HCT116 (cell line): ENCODE measurements around the gene FREY1. TPM values are rescaled to one million over a fixed set of nuclear protein-coding genes. Genes with fewer than 3 reads are reported as not detected.

Source experiments
- ATAC-seq: fragments of 200-7000 bp; cut with Tn5 transposase; 2 replicates; pipeline ENCODE4 v1.9.1; 2020; ENCODE audit warnings: mild to moderate bottlenecking, moderate library complexity
- BruUV-seq: library from RNA; stranded (reverse); fragments of 400-500 nt; replicated peaks from 2 replicates; lab custom pipeline; 2021; lab: Mats Ljungman, UMichigan
- CTCF ChIA-PET: fragments of 300-600 bp; sonication (Branson Sonifier 250); formaldehyde crosslinking; loops from one replicate; lab custom pipeline; 2021; ENCODE audit warnings: antibody characterized with exemption; lab: Charles Lee
- POLR2A ChIA-PET: fragments of 300-600, 350-600 bp; sonication (Branson Sonifier 250); formaldehyde crosslinking; loops from one replicate; lab custom pipeline; 2021; ENCODE audit warnings: antibody characterized with exemption; lab: Charles Lee
- RAD21 ChIA-PET, 2 experiments: fragments of 300-600 bp; sonication (Branson Sonifier 250); formaldehyde crosslinking; loops; one replicate each; lab custom pipeline; 2023; ENCODE audit warnings: low total read pairs in 2 of 2; ENCODE audit not compliant: uncharacterized antibody in 2 of 2, unreplicated experiment in 2 of 2, low non-redundant PET in 1 of 2; lab: Charles Lee
- DNase-seq: peaks from one replicate; pipeline ENCODE4 v3.0.0-alpha.2; 2010; ENCODE audit warnings: low read depth, low spot score
- H2AFZ ChIP-seq: fragments of 200-600 bp; shearing (Covaris generic), sonication (generic); 2 replicates; pipeline ENCODE4 v1.6.1; 2017; ENCODE audit warnings: low read depth, mixed run types, mixed read lengths, antibody characterized with exemption, low read length; ENCODE audit not compliant: poor library complexity, severe bottlenecking
- H3K27ac ChIP-seq: 2 replicates; pipeline ENCODE4 v1.5.1; 2012; ENCODE audit warnings: low read depth, low read length
- H3K27me3 ChIP-seq: fragments of 200-600 bp; sonication (generic); 2 replicates; pipeline ENCODE4 v1.6.1; 2016; ENCODE audit warnings: mixed run types, low read length, mixed read lengths; ENCODE audit not compliant: insufficient read depth
- H3K36me3 ChIP-seq, 2 experiments: fragments of 200-500 bp in 1 of 2; fragments of 200-600 bp in 1 of 2; sonication (Bioruptor generic) in 1 of 2; sonication (generic) in 1 of 2; 2 replicates each; pipeline versions ENCODE4 v1.5.1 to v1.6.1; 2014 to 2016; ENCODE audit warnings: low read length in 2 of 2, inconsistent platforms in 1 of 2, mixed read lengths in 1 of 2, mixed run types in 1 of 2; ENCODE audit not compliant: insufficient read depth in 2 of 2, control insufficient read depth in 1 of 2
- H3K4me1 ChIP-seq, 2 experiments: fragments of 200-600 bp in 1 of 2; sonication (generic) in 1 of 2; 2 replicates each; pipeline versions ENCODE4 v1.5.1 to v1.6.1; 2012 to 2017; ENCODE audit warnings: low read length in 2 of 2, inconsistent platforms in 1 of 2, mild to moderate bottlenecking in 1 of 2, mixed read lengths in 1 of 2, mixed run types in 1 of 2, moderate library complexity in 1 of 2; ENCODE audit not compliant: insufficient read depth in 2 of 2, control insufficient read depth in 1 of 2
- H3K4me2 ChIP-seq: fragments of 200-600 bp; sonication (generic); 2 replicates; pipeline ENCODE4 v1.6.1; 2017; ENCODE audit warnings: mixed run types, low read length, mixed read lengths
- H3K4me3 ChIP-seq, 2 experiments: fragments of 200-600 bp in 1 of 2; sonication (generic) in 1 of 2; replicated peaks in 1 of 2; 2 replicates each; pipeline ENCODE4 v1.5.1; 2011 to 2016; ENCODE audit warnings: low read length in 2 of 2, control low read depth in 1 of 2, low read depth in 1 of 2, mild to moderate bottlenecking in 1 of 2, mixed read lengths in 1 of 2, mixed run types in 1 of 2
- H3K79me2 ChIP-seq: fragments of 200-600 bp; sonication (generic); 2 replicates; pipeline ENCODE4 v1.6.1; 2017; ENCODE audit warnings: mild to moderate bottlenecking, mixed run types, low read length, moderate library complexity, mixed read lengths; ENCODE audit not compliant: insufficient read depth
- H3K9ac ChIP-seq: fragments of 200-600 bp; sonication (generic); 2 replicates; pipeline ENCODE4 v1.6.1; 2016; ENCODE audit warnings: low read length, mixed read lengths
- H3K9me2 ChIP-seq: fragments of 200-600 bp; sonication (generic), shearing (Covaris generic); 2 replicates; pipeline ENCODE4 v1.6.1; 2017; ENCODE audit warnings: mixed run types, mild to moderate bottlenecking, moderate library complexity; ENCODE audit not compliant: insufficient read depth
- H3K9me3 ChIP-seq, 2 experiments: fragments of 200-500 bp in 1 of 2; fragments of 200-600 bp in 1 of 2; sonication (Bioruptor generic) in 1 of 2; sonication (generic) in 1 of 2; 2 replicates each; pipeline ENCODE4 v1.6.1; 2014 to 2017; ENCODE audit warnings: low read length in 2 of 2, mixed read lengths in 2 of 2, inconsistent platforms in 1 of 2, low read depth in 1 of 2, mild to moderate bottlenecking in 1 of 2, mixed run types in 1 of 2, moderate library complexity in 1 of 2; ENCODE audit not compliant: control insufficient read depth in 1 of 2, insufficient read depth in 1 of 2
- H4K20me1 ChIP-seq: fragments of 200-600 bp; sonication (generic), shearing (Covaris generic); 2 replicates; pipeline ENCODE4 v1.6.1; 2017; ENCODE audit warnings: mixed run types, mild to moderate bottlenecking, moderate library complexity; ENCODE audit not compliant: insufficient read depth
- CBX3 ChIP-seq: IDR thresholded peaks from 2 replicates; pipeline ENCODE4 v1.6.1; 2012; ENCODE audit warnings: low read depth
- ELF1 ChIP-seq: IDR thresholded peaks from 2 replicates; pipeline ENCODE4 v1.6.1; 2012; ENCODE audit warnings: low read depth, borderline replicate concordance
- FOSL1 ChIP-seq: IDR thresholded peaks from 2 replicates; pipeline ENCODE4 v1.6.1; 2012; ENCODE audit warnings: low read depth
- JUND ChIP-seq: IDR thresholded peaks from 2 replicates; pipeline ENCODE4 v1.6.1; 2012
- POLR2A ChIP-seq: IDR thresholded peaks from 2 replicates; pipeline ENCODE4 v1.7.0; 2011; ENCODE audit warnings: borderline replicate concordance; ENCODE audit not compliant: insufficient read depth, insufficient read length; ENCODE audit errors: extremely low read depth
- POLR2AphosphoS5 ChIP-seq: IDR thresholded peaks from 2 replicates; pipeline ENCODE4 v1.6.1; 2011; ENCODE audit warnings: mild to moderate bottlenecking, low read depth, low read length, moderate library complexity
- RAD21 ChIP-seq: IDR thresholded peaks from 2 replicates; pipeline ENCODE4 v1.6.1; 2012; ENCODE audit warnings: low read depth, mild to moderate bottlenecking
- SRF ChIP-seq: IDR thresholded peaks from 2 replicates; pipeline ENCODE4 v1.6.1; 2012; ENCODE audit warnings: low read depth
- TCF7L2 ChIP-seq: IDR thresholded peaks from 2 replicates; pipeline ENCODE4 v1.7.0; 2011; ENCODE audit warnings: borderline replicate concordance, inconsistent platforms; ENCODE audit not compliant: insufficient read depth, insufficient read length; ENCODE audit errors: extremely low read depth
- ZFX ChIP-seq: fragments of 450-650 bp; IDR thresholded peaks from 2 replicates; pipeline ENCODE4 v1.6.1; 2017
- intact Hi-C: fragments of 100-400 bp; cut with micrococcal nuclease; formaldehyde crosslinking; loops from 2 replicates; pipeline ENCODE4 v1.10.0; 2022
- total RNA-seq: library from RNA; stranded (reverse); gene quantifications from one replicate; pipeline ENCODE4 v1.2.1, GENCODE V29; 2021; ENCODE audit not compliant: unreplicated experiment
- TF ChIP-seq, protein P1 (sequence below): IDR thresholded peaks from 2 replicates; pipeline ENCODE4 v1.6.1; 2012; ENCODE audit warnings: low read depth
- TF ChIP-seq, protein P2 (sequence below): IDR thresholded peaks from 2 replicates; pipeline ENCODE4 v1.6.1; 2011; ENCODE audit warnings: mild to moderate bottlenecking, low read length, moderate library complexity; ENCODE audit not compliant: insufficient replicate concordance; ENCODE audit errors: extremely low read depth

The FREY1 gene
- total RNA-seq, 1 experiment from 2014 or later = 0.96 TPM

DNA sequence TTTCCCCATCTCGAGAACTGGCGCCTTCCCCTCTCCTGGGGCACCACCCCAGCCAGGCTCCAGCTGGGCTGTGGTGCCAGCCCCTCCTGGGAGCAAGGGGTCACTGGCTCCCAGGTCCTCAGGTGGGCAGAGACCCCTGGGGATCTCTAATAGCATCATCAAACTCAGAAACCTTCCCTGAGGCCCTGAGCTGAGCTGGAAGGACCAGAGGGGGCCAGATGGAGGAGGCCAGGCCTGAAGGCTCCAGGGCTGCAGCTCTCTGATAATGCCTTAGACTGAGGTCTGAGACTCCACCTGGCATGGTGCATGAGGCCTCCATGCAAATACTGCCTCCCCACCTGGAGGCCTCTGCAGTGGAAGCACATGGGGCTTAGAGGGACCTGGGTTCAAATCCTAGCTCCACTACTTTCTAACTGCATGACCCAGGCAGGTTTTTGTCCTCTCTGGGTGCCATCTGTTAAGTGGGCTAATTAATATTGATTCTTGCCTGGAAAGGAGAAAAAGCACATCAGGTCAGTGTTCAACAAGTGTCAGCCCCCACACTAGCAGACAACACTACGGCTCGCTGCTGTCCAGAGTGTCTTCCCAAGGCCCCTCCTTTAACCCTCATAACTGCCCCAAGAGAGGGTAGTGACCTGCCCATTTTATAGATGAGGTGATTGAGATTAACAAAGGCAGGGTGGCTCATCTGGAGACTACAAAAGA is 20.1 kb downstream of the FREY1 start:
- Histone ChIP-seq H3K9ac (no peak overlapping the region), H3K27me3 (no peaks in the 10 kb centered on the region), H3K9me2 (no peaks in the 10 kb centered on the region), H3K79me2 (no peaks in the 10 kb centered on the region), H3K36me3 (no peaks in the 10 kb centered on the region), H3K4me1 (peaks cover under 1 to 8% of the 10 kb centered on the region in 2 experiments; a peak in 2 of 4 replicates), H3K4me3 (no peak overlapping the region), H3K9me3 (no peaks in the 10 kb centered on the region), H3K27ac (no peak overlapping the region), H4K20me1 (no peaks in the 10 kb centered on the region), H3K4me2 (no peak overlapping the region), H2AFZ (no peak overlapping the region)
- POLR2A ChIA-PET = no interaction called here
- intact Hi-C loops = no loop called here
- TF ChIP-seq JUND = no peak
- TF ChIP-seq, protein P1, sequence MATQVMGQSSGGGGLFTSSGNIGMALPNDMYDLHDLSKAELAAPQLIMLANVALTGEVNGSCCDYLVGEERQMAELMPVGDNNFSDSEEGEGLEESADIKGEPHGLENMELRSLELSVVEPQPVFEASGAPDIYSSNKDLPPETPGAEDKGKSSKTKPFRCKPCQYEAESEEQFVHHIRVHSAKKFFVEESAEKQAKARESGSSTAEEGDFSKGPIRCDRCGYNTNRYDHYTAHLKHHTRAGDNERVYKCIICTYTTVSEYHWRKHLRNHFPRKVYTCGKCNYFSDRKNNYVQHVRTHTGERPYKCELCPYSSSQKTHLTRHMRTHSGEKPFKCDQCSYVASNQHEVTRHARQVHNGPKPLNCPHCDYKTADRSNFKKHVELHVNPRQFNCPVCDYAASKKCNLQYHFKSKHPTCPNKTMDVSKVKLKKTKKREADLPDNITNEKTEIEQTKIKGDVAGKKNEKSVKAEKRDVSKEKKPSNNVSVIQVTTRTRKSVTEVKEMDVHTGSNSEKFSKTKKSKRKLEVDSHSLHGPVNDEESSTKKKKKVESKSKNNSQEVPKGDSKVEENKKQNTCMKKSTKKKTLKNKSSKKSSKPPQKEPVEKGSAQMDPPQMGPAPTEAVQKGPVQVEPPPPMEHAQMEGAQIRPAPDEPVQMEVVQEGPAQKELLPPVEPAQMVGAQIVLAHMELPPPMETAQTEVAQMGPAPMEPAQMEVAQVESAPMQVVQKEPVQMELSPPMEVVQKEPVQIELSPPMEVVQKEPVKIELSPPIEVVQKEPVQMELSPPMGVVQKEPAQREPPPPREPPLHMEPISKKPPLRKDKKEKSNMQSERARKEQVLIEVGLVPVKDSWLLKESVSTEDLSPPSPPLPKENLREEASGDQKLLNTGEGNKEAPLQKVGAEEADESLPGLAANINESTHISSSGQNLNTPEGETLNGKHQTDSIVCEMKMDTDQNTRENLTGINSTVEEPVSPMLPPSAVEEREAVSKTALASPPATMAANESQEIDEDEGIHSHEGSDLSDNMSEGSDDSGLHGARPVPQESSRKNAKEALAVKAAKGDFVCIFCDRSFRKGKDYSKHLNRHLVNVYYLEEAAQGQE = no peak
- no peak for TF ChIP-seq RAD21
- no peak for TF ChIP-seq FOSL1
- TF ChIP-seq CBX3 = no peak
- no peak for TF ChIP-seq TCF7L2
- TF ChIP-seq SRF = no peak
- TF ChIP-seq ELF1 = no peak
- TF ChIP-seq POLR2AphosphoS5 = no peak
- no peak for TF ChIP-seq POLR2A
- TF ChIP-seq, protein P2, sequence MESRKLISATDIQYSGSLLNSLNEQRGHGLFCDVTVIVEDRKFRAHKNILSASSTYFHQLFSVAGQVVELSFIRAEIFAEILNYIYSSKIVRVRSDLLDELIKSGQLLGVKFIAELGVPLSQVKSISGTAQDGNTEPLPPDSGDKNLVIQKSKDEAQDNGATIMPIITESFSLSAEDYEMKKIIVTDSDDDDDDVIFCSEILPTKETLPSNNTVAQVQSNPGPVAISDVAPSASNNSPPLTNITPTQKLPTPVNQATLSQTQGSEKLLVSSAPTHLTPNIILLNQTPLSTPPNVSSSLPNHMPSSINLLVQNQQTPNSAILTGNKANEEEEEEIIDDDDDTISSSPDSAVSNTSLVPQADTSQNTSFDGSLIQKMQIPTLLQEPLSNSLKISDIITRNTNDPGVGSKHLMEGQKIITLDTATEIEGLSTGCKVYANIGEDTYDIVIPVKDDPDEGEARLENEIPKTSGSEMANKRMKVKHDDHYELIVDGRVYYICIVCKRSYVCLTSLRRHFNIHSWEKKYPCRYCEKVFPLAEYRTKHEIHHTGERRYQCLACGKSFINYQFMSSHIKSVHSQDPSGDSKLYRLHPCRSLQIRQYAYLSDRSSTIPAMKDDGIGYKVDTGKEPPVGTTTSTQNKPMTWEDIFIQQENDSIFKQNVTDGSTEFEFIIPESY = no peak
- TF ChIP-seq ZFX = no peak
- CTCF ChIA-PET = no interaction called here
- DNase-seq = no peak
- BruUV-seq = no TSS peak
- RAD21 ChIA-PET = no interaction called here
- no peak for ATAC-seq
